ENCODE measurements around the gene PTPRK. TPM values are rescaled to one million over a fixed set of nuclear protein-coding genes. Genes with fewer than 3 reads are reported as not detected.
A peak's percentile ranks its signal among the peaks of the same experiment; 100 is the strongest.

Gene PTPRK
- total RNA-seq, 1 experiment from 2014 or later = 53.8 TPM

DNA sequence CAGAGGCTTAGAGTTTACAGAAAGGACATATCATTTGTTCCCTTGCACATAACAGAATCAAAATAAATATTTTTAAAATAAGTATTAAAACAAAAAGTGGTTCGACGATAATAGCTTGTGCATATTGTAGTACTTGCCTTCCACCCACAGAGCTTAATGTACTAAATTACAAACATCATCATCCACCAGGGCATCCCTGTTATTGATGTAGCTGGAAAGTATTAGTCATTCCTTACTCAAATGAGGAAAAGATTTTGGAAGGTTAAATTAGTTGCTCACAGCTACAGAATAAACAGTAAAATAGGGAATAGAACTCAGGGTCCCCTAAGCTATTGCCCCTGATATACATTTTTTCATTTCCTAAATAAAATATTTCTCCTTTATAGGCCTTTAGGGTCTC is 150.3 kb downstream of the PTPRK start:
- H3K9me3 ChIP-seq (ENCODE audit: low read length) = no peaks in the 10 kb centered on the region
- peaks cover 51% of the 10 kb centered on the region for H3K79me2 ChIP-seq (ENCODE audit: low read length)
- H3K9me2 ChIP-seq (replicated peaks; ENCODE audit: low read length) = no peaks in the 10 kb centered on the region
- H4K20me1 ChIP-seq (ENCODE audit: low read length) = no peaks in the 10 kb centered on the region
- ChIA-PET CTCF (no interaction called here), POLR2A (ENCODE audit: unreplicated experiment) (interaction anchor here (0.6 kb wide), 1 partner anchor 13 kb away, joined by 3 read pairs; no protein-coding TSS in a partner anchor)
- H3K27me3 ChIP-seq (ENCODE audit: low read length) = no peaks in the 10 kb centered on the region
- no peaks in the 10 kb centered on the region for H3K36me3 ChIP-seq (ENCODE audit: low read depth, low read length)
- peaks cover 55% of the 10 kb centered on the region for H3K4me1 ChIP-seq (ENCODE audit: insufficient read depth, low read length)
- peak overlapping the region; percentile 32 for H3K27ac ChIP-seq (ENCODE audit: low read length)
- no peak overlapping the region for H3K9ac ChIP-seq (ENCODE audit: low read length)
- peaks cover 6% of the 10 kb centered on the region for H3F3A ChIP-seq (ENCODE audit: low read length, unreplicated experiment)
- no peak overlapping the region for H2AFZ ChIP-seq (ENCODE audit: low read length)
- H3K4me2 ChIP-seq (ENCODE audit: low read length) = no peak overlapping the region
- TF ChIP-seq EZH2 (IDR thresholded peaks at IDR 0.05; ENCODE audit: low read length, unreplicated experiment) (no peak), EZH2phosphoT487 (IDR thresholded peaks at IDR 0.05; ENCODE audit: borderline replicate concordance, low read length) (no peak)
- TF ChIP-seq, protein P1, sequence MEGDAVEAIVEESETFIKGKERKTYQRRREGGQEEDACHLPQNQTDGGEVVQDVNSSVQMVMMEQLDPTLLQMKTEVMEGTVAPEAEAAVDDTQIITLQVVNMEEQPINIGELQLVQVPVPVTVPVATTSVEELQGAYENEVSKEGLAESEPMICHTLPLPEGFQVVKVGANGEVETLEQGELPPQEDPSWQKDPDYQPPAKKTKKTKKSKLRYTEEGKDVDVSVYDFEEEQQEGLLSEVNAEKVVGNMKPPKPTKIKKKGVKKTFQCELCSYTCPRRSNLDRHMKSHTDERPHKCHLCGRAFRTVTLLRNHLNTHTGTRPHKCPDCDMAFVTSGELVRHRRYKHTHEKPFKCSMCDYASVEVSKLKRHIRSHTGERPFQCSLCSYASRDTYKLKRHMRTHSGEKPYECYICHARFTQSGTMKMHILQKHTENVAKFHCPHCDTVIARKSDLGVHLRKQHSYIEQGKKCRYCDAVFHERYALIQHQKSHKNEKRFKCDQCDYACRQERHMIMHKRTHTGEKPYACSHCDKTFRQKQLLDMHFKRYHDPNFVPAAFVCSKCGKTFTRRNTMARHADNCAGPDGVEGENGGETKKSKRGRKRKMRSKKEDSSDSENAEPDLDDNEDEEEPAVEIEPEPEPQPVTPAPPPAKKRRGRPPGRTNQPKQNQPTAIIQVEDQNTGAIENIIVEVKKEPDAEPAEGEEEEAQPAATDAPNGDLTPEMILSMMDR (conservative IDR thresholded peaks at IDR 0.05; ENCODE audit: low read depth, low read length) = no peak
- peak; percentile 14; the same call in 1 of the 2 replicates for ATAC-seq
- BruUV-seq (replicated peaks) = no TSS peak
- H3K4me3 ChIP-seq (ENCODE audit: low read length) = no peak overlapping the region
- peak; percentile 51 for DNase-seq
- intact Hi-C loops (cut with micrococcal nuclease) = no loop called here

DNA sequence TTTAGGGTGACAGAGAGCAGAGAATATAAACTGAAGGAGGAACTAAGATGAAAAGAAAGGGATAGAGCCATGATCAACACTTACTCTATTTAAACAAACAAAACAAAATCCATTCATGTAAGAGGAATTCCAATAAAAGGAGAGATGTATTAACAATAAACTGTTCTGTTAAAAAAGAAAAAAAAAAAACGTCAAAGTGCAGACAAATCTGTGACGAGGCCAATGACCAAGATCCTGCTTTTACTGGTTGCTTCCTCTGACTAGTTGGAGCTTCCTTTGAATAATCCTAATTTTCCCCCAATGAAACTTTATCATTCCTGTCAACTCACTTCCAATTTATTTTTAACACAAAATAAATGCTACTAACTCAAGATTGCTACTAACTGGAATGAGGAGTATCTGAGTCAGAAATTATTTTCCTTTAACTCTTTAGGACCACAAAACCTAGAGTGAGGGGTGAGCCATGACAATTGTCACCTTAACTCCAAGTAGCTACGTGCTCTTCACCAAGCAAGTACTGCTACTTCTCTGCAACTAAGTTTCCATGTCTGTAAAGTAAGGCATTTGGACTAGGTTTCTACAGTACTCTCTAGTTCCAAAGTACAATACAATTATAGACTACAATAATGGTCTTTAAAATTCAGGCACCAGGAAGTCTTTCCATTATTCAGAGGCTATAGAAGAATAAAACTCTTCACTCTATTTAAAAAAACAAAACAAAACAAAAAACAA is 152.0 kb downstream of the PTPRK start:
- Histone ChIP-seq H3K4me2 (ENCODE audit: low read length) (peak overlapping the region; percentile 74), H3K79me2 (ENCODE audit: low read length) (peaks cover 66% of the 10 kb centered on the region), H3K9me2 (replicated peaks; ENCODE audit: low read length) (no peaks in the 10 kb centered on the region), H3K9ac (ENCODE audit: low read length) (peak overlapping the region; percentile 50), H3K9me3 (ENCODE audit: low read length) (no peaks in the 10 kb centered on the region), H3K27ac (ENCODE audit: low read length) (peak overlapping the region; percentile 91), H3K27me3 (ENCODE audit: low read length) (no peaks in the 10 kb centered on the region), H3K4me3 (ENCODE audit: low read length) (peak overlapping the region; percentile 49), H3K36me3 (ENCODE audit: low read depth, low read length) (no peaks in the 10 kb centered on the region), H3F3A (ENCODE audit: low read length, unreplicated experiment) (peaks cover 6% of the 10 kb centered on the region), H3K4me1 (ENCODE audit: insufficient read depth, low read length) (peaks cover 59% of the 10 kb centered on the region), H2AFZ (ENCODE audit: low read length) (no peak overlapping the region), H4K20me1 (ENCODE audit: low read length) (no peaks in the 10 kb centered on the region)
- ATAC-seq (peak; percentile 75), DNase-seq (peak; percentile 81)
- BruUV-seq (replicated peaks) = no TSS peak
- intact Hi-C loops (cut with micrococcal nuclease) = loop anchor here (5.0 kb wide), 2 partner anchors 124 to 149 kb away; no protein-coding TSS in a partner anchor
- TF ChIP-seq EZH2phosphoT487 (IDR thresholded peaks at IDR 0.05; ENCODE audit: borderline replicate concordance, low read length) = no peak
- TF ChIP-seq, protein P1 (conservative IDR thresholded peaks at IDR 0.05; ENCODE audit: low read depth, low read length) = no peak
- TF ChIP-seq EZH2 (IDR thresholded peaks at IDR 0.05; ENCODE audit: low read length, unreplicated experiment) = no peak
- ChIA-PET POLR2A (ENCODE audit: unreplicated experiment) (interaction anchor here (0.6 kb wide), 1 partner anchor 91 kb away, joined by 3 read pairs; no protein-coding TSS in a partner anchor), CTCF (interaction anchor here (0.7 kb wide), 1 partner anchor 953 kb away, joined by 3 read pairs; no protein-coding TSS in a partner anchor)

DNA sequence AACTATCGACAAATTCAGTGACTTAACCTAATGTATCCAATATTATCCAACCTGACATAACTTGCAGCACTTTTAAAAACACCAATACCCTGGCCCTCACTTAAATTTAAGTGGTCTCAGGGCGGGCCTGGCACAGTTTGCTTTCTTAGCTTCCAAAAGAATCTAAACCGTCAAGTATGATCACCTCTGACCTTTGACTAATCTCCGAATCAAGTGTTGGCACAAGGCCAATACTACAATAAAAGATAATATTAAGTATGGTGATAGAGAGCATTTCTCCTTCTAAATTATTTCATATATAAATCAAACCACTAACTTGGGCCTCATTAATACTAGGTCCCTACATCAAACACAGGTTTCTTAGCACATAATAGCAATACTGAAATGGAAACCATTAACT is 153.0 kb downstream of the PTPRK start:
- peak overlapping the region; percentile 50 for H3K9ac ChIP-seq (ENCODE audit: low read length)
- peak overlapping the region; percentile 91 for H3K27ac ChIP-seq (ENCODE audit: low read length)
- peaks cover 59% of the 10 kb centered on the region for H3K4me1 ChIP-seq (ENCODE audit: insufficient read depth, low read length)
- ATAC-seq (no peak), DNase-seq (peak; percentile 46)
- H3K79me2 ChIP-seq (ENCODE audit: low read length) = peaks cover 71% of the 10 kb centered on the region
- H3K4me3 ChIP-seq (ENCODE audit: low read length) = peak overlapping the region; percentile 49
- no peaks in the 10 kb centered on the region for H3K36me3 ChIP-seq (ENCODE audit: low read depth, low read length)
- no peaks in the 10 kb centered on the region for H3K9me3 ChIP-seq (ENCODE audit: low read length)
- no peaks in the 10 kb centered on the region for H3K27me3 ChIP-seq (ENCODE audit: low read length)
- CTCF ChIA-PET = no interaction called here
- H2AFZ ChIP-seq (ENCODE audit: low read length) = no peak overlapping the region
- peaks cover 6% of the 10 kb centered on the region for H3F3A ChIP-seq (ENCODE audit: low read length, unreplicated experiment)
- H3K4me2 ChIP-seq (ENCODE audit: low read length) = peak overlapping the region; percentile 74
- H4K20me1 ChIP-seq (ENCODE audit: low read length) = no peaks in the 10 kb centered on the region
- no TSS peak for BruUV-seq (replicated peaks)
- POLR2A ChIA-PET (ENCODE audit: unreplicated experiment) = no interaction called here
- no peaks in the 10 kb centered on the region for H3K9me2 ChIP-seq (replicated peaks; ENCODE audit: low read length)
- intact Hi-C loops (cut with micrococcal nuclease) = loop anchor here (5.0 kb wide), 2 partner anchors 125 to 150 kb away; no protein-coding TSS in a partner anchor
- TF ChIP-seq EZH2phosphoT487 (IDR thresholded peaks at IDR 0.05; ENCODE audit: borderline replicate concordance, low read length) (no peak), EZH2 (IDR thresholded peaks at IDR 0.05; ENCODE audit: low read length, unreplicated experiment) (no peak)
- TF ChIP-seq, protein P1 (conservative IDR thresholded peaks at IDR 0.05; ENCODE audit: low read depth, low read length) = no peak

Data from PC-3 (cell line).